Suprapubic skin (tissue), 4 donors: ENCODE measurements around the gene SUPT6H. TPM values are rescaled to one million over a fixed set of nuclear protein-coding genes. Genes with fewer than 3 reads are reported as not detected.

ENCODE experiments used
- DNase-seq, 2 donors: peaks; one replicate each; pipeline ENCODE4 v3.0.0-alpha.2; 2019; ENCODE audit warnings: low spot score in 2 of 2
- H3K27ac ChIP-seq: fragments of 200-600 bp; sonication (generic); one replicate; pipeline ENCODE4 v1.5.1; 2019
- H3K27me3 ChIP-seq: fragments of 200-600 bp; sonication (generic); one replicate; pipeline ENCODE4 v1.5.1; 2019
- H3K36me3 ChIP-seq: fragments of 200-600 bp; sonication (generic); one replicate; pipeline ENCODE4 v1.5.1; 2019
- H3K4me1 ChIP-seq: fragments of 200-600 bp; sonication (generic); one replicate; pipeline ENCODE4 v1.5.1; 2019
- H3K4me3 ChIP-seq: fragments of 200-600 bp; sonication (generic); one replicate; pipeline ENCODE4 v1.5.1; 2019; ENCODE audit warnings: mild to moderate bottlenecking
- H3K9me3 ChIP-seq: fragments of 200-600 bp; sonication (generic); one replicate; pipeline ENCODE4 v1.5.1; 2019
- CTCF ChIP-seq, 2 donors: fragments of 200-600 bp in 1 of 2; fragments of 450-650 bp in 1 of 2; sonication (generic) in 1 of 2; IDR thresholded peaks; one replicate each; pipeline ENCODE4 v1.5.1; 2016 to 2019; ENCODE audit warnings: antibody characterized with exemption in 2 of 2, mild to moderate bottlenecking in 1 of 2, moderate library complexity in 1 of 2
- EP300 ChIP-seq: sonication (generic); formaldehyde crosslinking; IDR thresholded peaks from one replicate; pipeline ENCODE4 v1.6.1; 2017; ENCODE audit warnings: antibody characterized with exemption
- POLR2A ChIP-seq, 2 donors: fragments of 450-650 bp; IDR thresholded peaks; one replicate each; pipeline ENCODE4 v1.6.1; 2017; ENCODE audit warnings: antibody characterized with exemption in 2 of 2, mild to moderate bottlenecking in 2 of 2, moderate library complexity in 2 of 2
- POLR2AphosphoS5 ChIP-seq, 3 donors: sonication (generic); formaldehyde crosslinking; IDR thresholded peaks; one replicate each; pipeline ENCODE4 v1.6.1; 2017; ENCODE audit warnings: antibody characterized with exemption in 3 of 3
- WGBS: methylation state at CpG from one replicate; pipeline ENCODE4 v1.1.5; 2018; 5-methylcytosine and 5-hydroxymethylcytosine counted together
- total RNA-seq, 4 donors: library from RNA; depleted of rRNA; stranded (reverse); fragments of >200 nt; gene quantifications; one replicate each; pipeline ENCODE4 v1.1.0, GENCODE V29; 2016

SUPT6H gene
- total RNA-seq, 4 donors from 2014 or later: 41.1 to 123 (median 57.2) TPM

DNA sequence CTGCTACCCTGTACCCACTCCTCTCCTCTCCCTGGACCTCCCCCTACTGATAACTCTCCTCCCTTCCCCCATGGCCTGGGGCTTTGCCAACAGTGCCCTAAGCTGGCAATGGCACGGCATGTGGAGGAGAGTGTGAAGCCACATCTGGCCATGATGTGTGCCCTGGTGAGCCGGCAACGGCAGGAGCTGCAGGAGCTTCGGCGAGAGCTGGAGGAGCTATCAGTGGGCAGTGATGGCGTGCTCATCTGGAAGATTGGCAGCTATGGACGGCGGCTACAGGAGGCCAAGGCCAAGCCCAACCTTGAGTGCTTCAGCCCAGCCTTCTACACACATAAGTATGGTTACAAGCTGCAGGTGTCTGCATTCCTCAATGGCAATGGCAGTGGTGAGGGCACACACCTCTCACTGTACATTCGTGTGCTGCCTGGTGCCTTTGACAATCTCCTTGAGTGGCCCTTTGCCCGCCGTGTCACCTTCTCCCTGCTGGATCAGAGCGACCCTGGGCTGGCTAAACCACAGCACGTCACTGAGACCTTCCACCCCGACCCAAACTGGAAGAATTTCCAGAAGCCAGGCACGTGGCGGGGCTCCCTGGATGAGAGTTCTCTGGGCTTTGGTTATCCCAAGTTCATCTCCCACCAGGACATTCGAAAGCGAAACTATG is 87.0 kb downstream of the SUPT6H start:
- H3K27me3 ChIP-seq: no peaks in the 10 kb centered on the region
- peaks cover 60% of the 10 kb centered on the region for H3K4me1 ChIP-seq
- TF ChIP-seq POLR2A (IDR thresholded peaks at IDR 0.05) (no peak), CTCF (IDR thresholded peaks at IDR 0.05) (no peak), POLR2AphosphoS5 (IDR thresholded peaks at IDR 0.05) (no peak), EP300 (no peak)
- 69% methylated on average over 15 of the region's 18 CpGs for WGBS
- no peak overlapping the region for H3K27ac ChIP-seq
- H3K36me3 ChIP-seq: peaks cover 23% of the 10 kb centered on the region
- no peak for DNase-seq
- no peak overlapping the region for H3K4me3 ChIP-seq
- H3K9me3 ChIP-seq: no peaks in the 10 kb centered on the region

DNA sequence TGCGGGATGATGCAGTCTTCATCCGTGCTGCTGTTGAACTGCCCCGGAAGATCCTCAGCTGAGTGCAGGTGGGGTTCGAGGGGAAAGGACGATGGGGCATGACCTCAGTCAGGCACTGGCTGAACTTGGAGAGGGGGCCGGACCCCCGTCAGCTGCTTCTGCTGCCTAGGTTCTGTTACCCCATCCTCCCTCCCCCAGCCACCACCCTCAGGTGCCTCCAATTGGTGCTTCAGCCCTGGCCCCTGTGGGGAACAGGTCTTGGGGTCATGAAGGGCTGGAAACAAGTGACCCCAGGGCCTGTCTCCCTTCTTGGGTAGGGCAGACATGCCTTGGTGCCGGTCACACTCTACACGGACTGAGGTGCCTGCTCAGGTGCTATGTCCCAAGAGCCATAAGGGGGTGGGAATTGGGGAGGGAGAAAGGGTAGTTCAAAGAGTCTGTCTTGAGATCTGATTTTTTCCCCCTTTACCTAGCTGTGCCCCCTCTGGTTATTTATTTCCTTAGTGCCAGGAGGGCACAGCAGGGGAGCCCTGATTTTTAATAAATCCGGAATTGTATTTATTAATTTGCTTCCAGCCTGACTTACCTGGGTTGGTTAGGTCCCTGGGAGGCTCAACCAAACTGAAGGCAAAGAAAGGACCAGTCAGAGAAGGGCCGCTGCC is 87.6 kb downstream of the SUPT6H start:
- Histone ChIP-seq H3K27ac (no peak overlapping the region), H3K4me3 (no peak overlapping the region), H3K4me1 (peaks cover 53% of the 10 kb centered on the region), H3K9me3 (no peaks in the 10 kb centered on the region), H3K27me3 (no peaks in the 10 kb centered on the region), H3K36me3 (peaks cover 23% of the 10 kb centered on the region)
- TF ChIP-seq POLR2A (IDR thresholded peaks at IDR 0.05): no peak
- no peak for TF ChIP-seq POLR2AphosphoS5 (IDR thresholded peaks at IDR 0.05)
- TF ChIP-seq EP300: no peak
- no peak for TF ChIP-seq CTCF (IDR thresholded peaks at IDR 0.05)
- 57% methylated on average over 10 of the region's 11 CpGs for WGBS
- no peak for DNase-seq

DNA sequence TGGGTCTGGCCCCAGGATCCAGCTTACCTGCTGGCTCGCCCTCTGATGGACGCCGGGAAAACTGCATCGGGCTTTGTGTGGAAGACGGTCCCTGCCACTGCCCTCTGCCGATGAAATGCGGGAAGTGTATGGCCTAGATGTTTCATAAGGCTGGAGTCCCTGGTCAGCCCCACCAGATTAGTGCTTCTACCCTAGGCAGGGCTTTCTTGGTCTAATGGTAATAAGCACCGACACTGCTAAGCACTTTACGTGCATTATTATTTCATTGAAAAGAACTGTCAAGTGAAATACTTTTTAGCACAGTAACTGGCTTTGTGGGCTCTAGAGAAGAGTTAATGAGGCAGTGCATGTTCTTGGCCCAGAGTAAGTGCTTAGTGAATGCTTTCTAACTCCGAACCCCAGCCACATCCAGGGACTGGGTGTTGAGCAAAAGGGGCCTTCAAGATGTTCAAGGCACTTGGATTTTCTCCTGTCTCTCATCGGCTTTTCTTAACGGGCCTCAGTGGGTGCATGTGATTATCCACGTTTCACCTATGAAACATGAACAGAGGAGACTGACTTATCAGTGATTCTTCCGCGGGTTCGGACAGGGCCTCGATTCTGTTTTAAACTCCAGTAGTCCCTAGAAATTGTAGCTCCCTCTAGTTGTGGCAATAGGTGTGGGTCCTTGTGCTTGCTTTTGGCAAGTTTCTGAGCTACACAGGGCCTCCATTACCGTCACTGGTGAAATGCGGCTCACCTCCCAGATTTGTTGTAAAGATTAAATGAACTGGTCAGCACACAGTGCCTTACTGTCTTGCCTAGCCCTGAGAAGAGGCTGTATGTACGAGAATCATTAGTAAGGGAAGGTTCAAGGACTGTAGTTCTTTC is 88.4 kb downstream of the SUPT6H start:
- Histone ChIP-seq H3K9me3 (no peaks in the 10 kb centered on the region), H3K4me3 (no peak overlapping the region), H3K27me3 (no peaks in the 10 kb centered on the region), H3K36me3 (peaks cover 23% of the 10 kb centered on the region), H3K4me1 (peaks cover 45% of the 10 kb centered on the region), H3K27ac (no peak overlapping the region)
- WGBS: 33% methylated on average over 20 of the region's 20 CpGs
- TF ChIP-seq POLR2A (IDR thresholded peaks at IDR 0.05) (no peak), POLR2AphosphoS5 (IDR thresholded peaks at IDR 0.05) (peak in 2 of 3 donors; percentile 64 to 80), CTCF (IDR thresholded peaks at IDR 0.05) (peak; percentile 100)
- peak; percentile 95 to 97 for DNase-seq

DNA sequence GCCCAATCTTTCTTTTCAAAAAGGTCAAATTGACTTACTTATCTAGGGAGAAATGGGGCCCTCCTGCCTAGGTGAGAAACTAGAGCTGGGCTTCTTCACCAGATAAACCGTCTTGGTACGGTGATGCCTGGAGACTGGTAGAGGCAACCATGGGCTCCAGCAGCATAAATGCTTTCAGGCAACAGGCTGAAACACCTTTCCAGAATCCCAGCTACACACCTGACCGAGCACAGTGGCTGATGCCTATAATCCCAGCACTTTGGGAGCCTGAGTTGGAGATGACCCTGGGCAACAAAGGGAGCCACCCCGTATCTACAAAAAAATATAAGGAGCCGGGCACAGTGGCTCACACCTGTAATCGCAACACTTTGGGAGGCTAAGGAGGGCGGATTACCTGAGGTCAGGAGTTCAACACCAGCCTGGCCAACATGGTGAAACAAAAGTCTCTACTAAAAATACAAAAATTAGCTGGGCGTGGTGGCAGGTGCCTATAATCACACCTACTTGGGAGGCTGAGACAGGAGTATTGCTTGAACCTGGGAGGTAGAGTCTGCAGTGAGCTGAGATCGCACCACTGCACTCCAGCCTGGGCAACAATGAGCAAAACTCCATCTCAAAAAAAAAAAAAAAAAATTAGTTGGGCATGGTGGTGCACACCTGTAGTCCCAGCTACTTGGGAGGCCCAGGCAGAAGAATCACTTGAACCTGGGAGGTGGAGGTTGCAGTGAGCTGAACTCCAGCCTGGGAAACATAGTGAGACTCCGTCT is 89.8 kb downstream of the SUPT6H start:
- no peak overlapping the region for H3K27ac ChIP-seq
- H3K4me1 ChIP-seq: peaks cover 32% of the 10 kb centered on the region
- peaks cover 23% of the 10 kb centered on the region for H3K36me3 ChIP-seq

More for the DNA sequence above, 89.8 kb downstream of the SUPT6H start:
- Histone ChIP-seq H3K4me3 (no peak overlapping the region), H3K9me3 (no peaks in the 10 kb centered on the region), H3K27me3 (no peaks in the 10 kb centered on the region)
- DNase-seq: no peak
- 90% methylated on average over 9 of the region's 10 CpGs for WGBS
- TF ChIP-seq EP300 (no peak), CTCF (IDR thresholded peaks at IDR 0.05) (no peak), POLR2A (IDR thresholded peaks at IDR 0.05) (no peak), POLR2AphosphoS5 (IDR thresholded peaks at IDR 0.05) (no peak)

Other genes with a start within 250 kb of the SUPT6H start
- 10 to 100 TPM in 3 of 4 donors, 1 to 10 TPM in 1; 9.7 to 22.0 (median 14.8) TPM for gene SLC13A2, start 188.6 kb upstream of the SUPT6H start, total RNA-seq
- gene FOXN1, start 155.9 kb upstream of the SUPT6H start, total RNA-seq: 10 to 100 TPM; 37.4 to 48.3 (median 38.3) TPM
- 10 to 100 TPM; 29.0 to 36.2 (median 32.6) TPM for gene UNC119, start 109.6 kb upstream of the SUPT6H start, total RNA-seq
- gene PIGS, start 90.7 kb upstream of the SUPT6H start, total RNA-seq: 10 to 100 TPM; 38.1 to 76.4 (median 59.2) TPM
- gene ALDOC, start 85.3 kb upstream of the SUPT6H start, total RNA-seq: 100 to 1,000 TPM in 1 of 4 donors, 10 to 100 TPM in 3; 33.0 to 103 (median 62.6) TPM
- gene SPAG5, start 63.2 kb upstream of the SUPT6H start, total RNA-seq: 10 to 100 TPM in 1 of 4 donors, 1 to 10 TPM in 3; 5.7 to 13.5 (median 7.0) TPM
- 10 to 100 TPM in 3 of 4 donors, 1 to 10 TPM in 1; 3.5 to 43.7 (median 15.2) TPM for gene RSKR, start 48.0 kb upstream of the SUPT6H start, total RNA-seq
- 100 to 1,000 TPM in 3 of 4 donors, 10 to 100 TPM in 1; 82.7 to 139 (median 125) TPM for gene BLTP2, start 17.0 kb upstream of the SUPT6H start, total RNA-seq
- gene SDF2, start 299 bp upstream of the SUPT6H start, total RNA-seq: 10 to 100 TPM; 35.8 to 50.3 (median 36.3) TPM
- gene PROCA1, start 49.7 kb downstream of the SUPT6H start, total RNA-seq: 1 to 10 TPM in 1 of 4 donors, under 1 TPM in 1, not detected in 2; 0.36 to 6.2 TPM
- 10 to 100 TPM; 60.7 to 96.1 (median 77.6) TPM for gene RAB34, start 55.7 kb downstream of the SUPT6H start, total RNA-seq
- 100 to 1,000 TPM; 528 to 947 (median 789) TPM for gene RPL23A, start 57.8 kb downstream of the SUPT6H start, total RNA-seq
- 10 to 100 TPM in 3 of 4 donors, 1 to 10 TPM in 1; 6.9 to 25.0 (median 17.0) TPM for gene TLCD1, start 64.0 kb downstream of the SUPT6H start, total RNA-seq
- gene NEK8, start 66.6 kb downstream of the SUPT6H start, total RNA-seq: 1 to 10 TPM; 1.9 to 8.1 (median 6.0) TPM
- gene TRAF4, start 81.8 kb downstream of the SUPT6H start, total RNA-seq: 10 to 100 TPM; 26.7 to 38.4 (median 35.3) TPM
- gene FAM222B, start 180.6 kb downstream of the SUPT6H start, total RNA-seq: 10 to 100 TPM; 12.1 to 20.7 (median 17.8) TPM
- 10 to 100 TPM; 42.2 to 61.4 (median 45.0) TPM for gene ERAL1, start 192.8 kb downstream of the SUPT6H start, total RNA-seq
- 10 to 100 TPM; 41.7 to 57.5 (median 52.3) TPM for gene FLOT2, start 235.5 kb downstream of the SUPT6H start, total RNA-seq
- 10 to 100 TPM; 15.1 to 26.8 (median 20.2) TPM for gene DHRS13, start 240.9 kb downstream of the SUPT6H start, total RNA-seq